Measurements from ENCODE around the gene ACIN1.

- no peak for TF ChIP-seq CTCF (IDR thresholded peaks at IDR 0.05)
- no peak for TF ChIP-seq ZFX (IDR thresholded peaks at IDR 0.05; ENCODE audit: borderline replicate concordance)
These were observed 86.1 kb downstream of the ACIN1 start for GRCh38 chr14:23008831-23009230.

Data from 22Rv1 (cell line).